Activated B cell treated with CpG ODN at 0.5 μM for 24 hours (primary cell): ENCODE data around the gene COL4A4. TPM values are rescaled to one million over a fixed set of nuclear protein-coding genes. Genes with fewer than 3 reads are reported as not detected.

Experiments used
- ATAC-seq: fragments of 200-7000 bp; cut with Tn5 transposase; one replicate; pipeline ENCODE4 v1.10.0; 2021; ENCODE audit warnings: low read depth, mild to moderate bottlenecking, moderate library complexity
- CTCF ChIA-PET: fragments of 350-600 bp; sonication (Branson Sonifier 250); formaldehyde crosslinking; loops from one replicate; lab custom pipeline; 2021; ENCODE audit warnings: antibody characterized with exemption; lab: Charles Lee
- POLR2A ChIA-PET: fragments of 350-600 bp; sonication (Branson Sonifier 250); formaldehyde crosslinking; loops from one replicate; lab custom pipeline; 2021; ENCODE audit warnings: antibody characterized with exemption; lab: Charles Lee
- DNase-seq: peaks from one replicate; pipeline ENCODE4 v3.0.0; 2022
- H3K27ac Mint-ChIP-seq: one replicate; pipeline ENCODE4 v1.8.0; 2020; ENCODE audit warnings: mixed read lengths
- H3K27me3 Mint-ChIP-seq: one replicate; pipeline ENCODE4 v1.8.0; 2021; ENCODE audit warnings: mixed read lengths
- H3K36me3 Mint-ChIP-seq: one replicate; pipeline ENCODE4 v1.8.0; 2021; ENCODE audit warnings: low read depth, mixed read lengths
- H3K4me1 Mint-ChIP-seq: one replicate; pipeline ENCODE4 v1.8.0; 2021; ENCODE audit warnings: mixed read lengths
- H3K4me3 Mint-ChIP-seq: one replicate; pipeline ENCODE4 v1.8.0; 2020; ENCODE audit warnings: mild to moderate bottlenecking, mixed read lengths
- H3K9me3 Mint-ChIP-seq: one replicate; pipeline ENCODE4 v1.8.0; 2020; ENCODE audit warnings: mixed read lengths
- CTCF ChIP-seq: fragments of 200-600 bp; IDR thresholded peaks from one replicate; pipeline ENCODE4 v1.8.0; 2022; ENCODE audit warnings: antibody characterized with exemption, mild to moderate bottlenecking
- intact Hi-C: fragments of 100-400 bp; cut with micrococcal nuclease; formaldehyde crosslinking; loops from one replicate; pipeline ENCODE4 v1.15.1; 2024
- total RNA-seq: library from RNA; stranded (reverse); gene quantifications from 2 replicates; pipeline ENCODE4 v1.2.3, GENCODE V29; 2022

The COL4A4 gene
- total RNA-seq, 1 donor from 2014 or later: 10.9 TPM

- Mint-ChIP-seq H3K27ac (no peak overlapping the region), H3K4me1 (no peaks in the 10 kb centered on the region), H3K27me3 (peaks cover 2% of the 10 kb centered on the region), H3K4me3 (no peak overlapping the region), H3K36me3 (peaks cover 7% of the 10 kb centered on the region), H3K9me3 (no peaks in the 10 kb centered on the region)
- ATAC-seq: no peak
- CTCF ChIA-PET: interaction anchor here (0.8 to 1.4 kb wide), 2 partner anchors 114 to 641 kb away, joined by 3 read pairs; no protein-coding TSS in a partner anchor
- POLR2A ChIA-PET: no interaction called here
- intact Hi-C loops: loop anchor here (5.0 kb wide), 1 partner anchor 737 kb away; no protein-coding TSS in a partner anchor
- no peak for DNase-seq
- no peak for TF ChIP-seq CTCF
Observed at GRCh38 chr2:227124811-227125210, 39.2 kb downstream of the COL4A4 start.

- ChIA-PET POLR2A (no interaction called here), CTCF (interaction anchor here (0.6 to 0.7 kb wide), 2 partner anchors 115 to 296 kb away, joined by 3 read pairs; no protein-coding TSS in a partner anchor)
- ATAC-seq: no peak
- no peaks in the 10 kb centered on the region for H3K9me3 Mint-ChIP-seq
- no peaks in the 10 kb centered on the region for H3K4me1 Mint-ChIP-seq
- peaks cover 7% of the 10 kb centered on the region for H3K36me3 Mint-ChIP-seq
- no peak for DNase-seq
- H3K27ac Mint-ChIP-seq: no peak overlapping the region
- no peak overlapping the region for H3K4me3 Mint-ChIP-seq
- intact Hi-C loops: no loop called here
- TF ChIP-seq CTCF: no peak
- peaks cover 2% of the 10 kb centered on the region for H3K27me3 Mint-ChIP-seq
Observed at GRCh38 chr2:227123697-227124096, 40.3 kb downstream of the COL4A4 start.

GRCh38 chr2:227118353-227118752 is 45.7 kb downstream of the COL4A4 start:
- DNase-seq (no peak), ATAC-seq (no peak)
- Mint-ChIP-seq H3K4me3 (no peak overlapping the region), H3K9me3 (no peaks in the 10 kb centered on the region), H3K27ac (no peak overlapping the region), H3K4me1 (no peaks in the 10 kb centered on the region), H3K27me3 (no peaks in the 10 kb centered on the region), H3K36me3 (peaks cover 28% of the 10 kb centered on the region)
- POLR2A ChIA-PET: no interaction called here
- intact Hi-C loops: no loop called here
- CTCF ChIA-PET: interaction anchor here (0.6 to 1.4 kb wide), 2 partner anchors 10 to 120 kb away, joined by 3 read pairs; no protein-coding TSS in a partner anchor
- TF ChIP-seq CTCF: no peak

- ChIA-PET CTCF (no interaction called here), POLR2A (no interaction called here)
- no peak for TF ChIP-seq CTCF
- DNase-seq: no peak
- no peaks in the 10 kb centered on the region for H3K27me3 Mint-ChIP-seq
- no peak for ATAC-seq
- intact Hi-C loops: no loop called here
- H3K36me3 Mint-ChIP-seq: peaks cover 28% of the 10 kb centered on the region
- no peaks in the 10 kb centered on the region for H3K9me3 Mint-ChIP-seq
- no peak overlapping the region for H3K4me3 Mint-ChIP-seq
- no peaks in the 10 kb centered on the region for H3K4me1 Mint-ChIP-seq
- H3K27ac Mint-ChIP-seq: no peak overlapping the region
Observed at GRCh38 chr2:227117852-227118251, 46.2 kb downstream of the COL4A4 start.

GRCh38 chr2:227117027-227117426 is 47.0 kb downstream of the COL4A4 start:
- Mint-ChIP-seq H3K27me3 (no peaks in the 10 kb centered on the region), H3K9me3 (no peaks in the 10 kb centered on the region), H3K4me1 (no peaks in the 10 kb centered on the region), H3K27ac (no peak overlapping the region), H3K36me3 (peaks cover 32% of the 10 kb centered on the region), H3K4me3 (no peak overlapping the region)
- intact Hi-C loops: no loop called here
- no peak for ATAC-seq
- POLR2A ChIA-PET: no interaction called here
- TF ChIP-seq CTCF: no peak
- no peak for DNase-seq
- CTCF ChIA-PET: no interaction called here
